Measurements from ENCODE around the gene COL4A5. TPM values are rescaled to one million over a fixed set of nuclear protein-coding genes. Genes with fewer than 3 reads are reported as not detected.

COL4A5 gene
- total and polyA plus RNA-seq, 2 of the 8 experiments (the other 6 are each of a cell fraction or from before 2014, with no cell fraction given): 24.9 to 30.2 TPM

DNA sequence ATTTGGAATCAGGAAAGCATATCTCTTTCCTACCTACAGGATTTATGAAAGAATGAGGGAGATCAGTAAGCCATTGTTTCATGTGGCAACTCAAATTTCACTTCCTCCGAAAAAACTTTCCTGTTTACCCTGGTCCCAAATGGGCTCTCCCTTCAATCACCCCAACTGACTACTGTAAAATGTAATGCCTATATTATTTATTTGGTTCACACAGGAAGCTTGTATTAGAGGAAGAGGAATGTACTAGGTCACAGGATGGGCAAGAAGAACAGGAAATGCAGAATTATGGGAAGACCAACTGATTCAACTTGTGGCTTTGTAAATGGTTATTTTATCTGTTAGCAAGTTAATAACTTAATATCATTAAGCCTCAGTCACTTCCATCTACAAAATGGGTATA, 24.5 kb upstream of the COL4A5 start:
- Histone ChIP-seq H3K18ac (ENCODE audit: extremely low read depth, low read length) (no peak overlapping the region), H3K9me3 (ENCODE audit: insufficient read depth in 2 of 2, low read depth in 1 of 2, low read length in 1 of 2) (no peaks in the 10 kb centered on the region), H2AFZ (ENCODE audit: low read length) (no peak overlapping the region), H3K4me3 (ENCODE audit: extremely low read depth in 1 of 4, insufficient read depth in 2 of 4, low read depth in 3 of 4, low read length in 4 of 4) (no peak overlapping the region), H3K4me1 (replicated peaks in 1 of 4; ENCODE audit: control insufficient read depth in 3 of 4, insufficient read depth in 4 of 4, low read length in 3 of 4) (peaks cover 0 to 8% (median 4%) of the 10 kb centered on the region in 4 experiments; a peak in 4 of 7 replicates), H2BK120ac (replicated peaks; ENCODE audit: low read depth, low read length) (no peak overlapping the region), H3K36me3 (ENCODE audit: control insufficient read depth in 2 of 4, insufficient read depth in 4 of 4, low read length in 3 of 4) (no peaks in the 10 kb centered on the region), H4K20me1 (replicated peaks in 1 of 2; ENCODE audit: control insufficient read depth in 1 of 2, insufficient read depth in 2 of 2, low read length in 2 of 2) (no peaks in the 10 kb centered on the region), H4K5ac (ENCODE audit: insufficient read length, low read depth, low read length) (no peak overlapping the region), H3K9ac (replicated peaks in 1 of 4; ENCODE audit: extremely low read depth in 1 of 4, low read depth in 3 of 4, low read length in 3 of 4) (no peak overlapping the region), H3K4ac (replicated peaks; ENCODE audit: insufficient read length, low read depth, low read length) (no peak overlapping the region), H2AK5ac (ENCODE audit: low read depth, low read length) (no peak overlapping the region), H2BK12ac (ENCODE audit: low read depth, low read length) (no peak overlapping the region), H3K14ac (ENCODE audit: insufficient read length) (no peak overlapping the region), H3K23me2 (ENCODE audit: low read depth, low read length) (no peaks in the 10 kb centered on the region), H3K56ac (replicated peaks; ENCODE audit: insufficient read length, low read depth, low read length) (no peak overlapping the region), H3K27ac (ENCODE audit: low read depth, low read length) (no peak overlapping the region), H2BK5ac (ENCODE audit: low read depth, low read length) (no peak overlapping the region), H3K27me3 (replicated peaks in 1 of 4; ENCODE audit: control insufficient read depth in 3 of 4, extremely low read depth in 1 of 4, insufficient read depth in 3 of 4, low read length in 3 of 4) (no peaks in the 10 kb centered on the region), H3K4me2 (ENCODE audit: insufficient read depth in 1 of 2, low read depth in 2 of 2, low read length in 2 of 2) (no peak overlapping the region), H4K91ac (replicated peaks; ENCODE audit: insufficient read length, low read length) (no peak overlapping the region), H2BK20ac (ENCODE audit: low read length) (no peak overlapping the region), H4K8ac (ENCODE audit: extremely low read depth, insufficient read depth, low read length) (no peak overlapping the region), H3K23ac (ENCODE audit: insufficient read length) (no peak overlapping the region), H3K79me2 (ENCODE audit: control insufficient read depth in 1 of 2, insufficient read depth in 2 of 2, low read length in 2 of 2) (no peaks in the 10 kb centered on the region), H3K79me1 (ENCODE audit: low read depth, low read length) (no peaks in the 10 kb centered on the region), H2BK15ac (ENCODE audit: low read length) (no peak overlapping the region)
- DNase-seq (ENCODE audit: low read depth in 1 of 2, low spot score in 2 of 2): no peak
- WGBS, 2 experiments (ENCODE audit: extremely low coverage in 1 of 2, insufficient coverage in 1 of 2, insufficient read length in 1 of 2, insufficient replicate concordance in 2 of 2, low coverage in 1 of 2, low lambda C conversion rate in 2 of 2, missing lambda C conversion rate in 1 of 2): 80% methylated on average over 1 of the region's 1 CpG; no CpG with 5 or more reads in 1 of the 2 experiments
- no peak for FAIRE-seq
- CTCF ChIA-PET (ENCODE audit: partially characterized antibody): no interaction called here
- POLR2A ChIA-PET (ENCODE audit: partially characterized antibody): no interaction called here
- TF ChIP-seq SRF (IDR thresholded peaks at IDR 0.05; ENCODE audit: low read depth, low read length) (no peak), RNF2 (IDR thresholded peaks at IDR 0.05; ENCODE audit: borderline replicate concordance, low read depth, low read length, missing control alignments, poor library complexity, severe bottlenecking) (no peak), TCF12 (IDR thresholded peaks at IDR 0.05; ENCODE audit: low read depth, low read length) (no peak), USF2 (IDR thresholded peaks at IDR 0.05; ENCODE audit: low read length) (no peak), ZNF274 (IDR thresholded peaks at IDR 0.05; ENCODE audit: borderline replicate concordance, extremely low read depth, low read length) (no peak), SP1 (IDR thresholded peaks at IDR 0.05; ENCODE audit: low read depth, low read length) (no peak)

Measured in H1 (cell line).